HepG2 (cell line): Measurements from ENCODE around the gene DISP2. TPM values are rescaled to one million over a fixed set of nuclear protein-coding genes. Genes with fewer than 3 reads are reported as not detected.

Source experiments
- ARNT ChIP-seq: fragments of 450-650 bp; IDR thresholded peaks from 2 replicates; pipeline ENCODE4 v1.6.1; 2017
- EED ChIP-seq: sonication (generic); formaldehyde crosslinking; IDR thresholded peaks from 2 replicates; pipeline ENCODE4 v1.5.0; 2020; ENCODE audit warnings: mild to moderate bottlenecking, missing genetic modification reagents
- EP300 ChIP-seq, 3 experiments: sonication (generic) in 1 of 3; formaldehyde crosslinking in 1 of 3; IDR thresholded peaks; 2 replicates each; pipeline versions ENCODE4 v1.5.1 to v1.6.1; 2011 to 2020; ENCODE audit warnings: low read depth in 2 of 3, low read length in 2 of 3, borderline replicate concordance in 1 of 3, improper control_type of control experiment in 1 of 3, mild to moderate bottlenecking in 1 of 3, missing genetic modification reagents in 1 of 3, moderate library complexity in 1 of 3
- HDAC2 ChIP-seq: sonication (generic); formaldehyde crosslinking; IDR thresholded peaks from 2 replicates; pipeline ENCODE4 v1.4.0; 2020; ENCODE audit warnings: missing genetic modification reagents
- NFYC ChIP-seq: IDR thresholded peaks from 2 replicates; pipeline ENCODE4 v1.6.1; 2016; ENCODE audit warnings: missing genetic modification reagents, missing compliant biosample characterization
- ZBTB46 ChIP-seq: sonication (generic); formaldehyde crosslinking; IDR thresholded peaks from 2 replicates; pipeline ENCODE4 v1.4.0; 2020; ENCODE audit warnings: mild to moderate bottlenecking, missing genetic modification reagents, borderline replicate concordance
- ZNF160 ChIP-seq: sonication (generic); formaldehyde crosslinking; IDR thresholded peaks from 2 replicates; pipeline ENCODE4 v1.8.0; 2022; ENCODE audit warnings: mild to moderate bottlenecking, inconsistent platforms, missing genetic modification reagents
- ZNF232 ChIP-seq: sonication (generic); formaldehyde crosslinking; IDR thresholded peaks from 2 replicates; pipeline ENCODE4 v1.4.0; 2020; ENCODE audit warnings: missing genetic modification reagents, borderline replicate concordance
- polyA plus RNA-seq, 8 experiments: library from polyadenylated mRNA; depleted of rRNA in 3 of 8; stranded (reverse) in 7 of 8; unstranded in 1 of 8; fragments of >200 nt; fragmentation: Illumina TruSeq in 4 of 8; extraction: Trizol in 4 of 8; gene quantifications; 2 replicates each; pipeline versions ENCODE4 v1.2.1 to v1.2.3, GENCODE V29; 2011 to 2016; ENCODE audit warnings: low read depth in 4 of 8, missing spikeins in 1 of 8, mixed read lengths in 1 of 8; ENCODE audit not compliant: insufficient read depth in 1 of 8
- total RNA-seq, 5 experiments: library from RNA; depleted of rRNA; stranded (reverse); fragments of >200 nt; fragmentation: Illumina TruSeq; extraction: Trizol; gene quantifications; 2 replicates each; pipeline ENCODE4 v1.2.3, GENCODE V29; 2016; ENCODE audit warnings: low read depth in 1 of 5
- TF ChIP-seq, protein P1 (sequence below): sonication (generic); formaldehyde crosslinking; IDR thresholded peaks from 2 replicates; pipeline ENCODE4 v1.4.0; 2020; ENCODE audit warnings: missing genetic modification reagents
- TF ChIP-seq, protein P2 (sequence below), 2 experiments: fragments of 450-650 bp in 1 of 2; sonication (generic) in 1 of 2; formaldehyde crosslinking in 1 of 2; IDR thresholded peaks; 2 replicates each; pipeline versions ENCODE4 v1.6.1 to v1.8.0; 2016 to 2022; ENCODE audit warnings: antibody characterized with exemption in 1 of 2, mild to moderate bottlenecking in 1 of 2, missing genetic modification reagents in 1 of 2

Gene DISP2
- total and polyA plus RNA-seq, 2 of the 13 experiments (the other 11 are each of a cell fraction or from before 2014, with no cell fraction given) = 0.09 to 0.32 TPM

DNA sequence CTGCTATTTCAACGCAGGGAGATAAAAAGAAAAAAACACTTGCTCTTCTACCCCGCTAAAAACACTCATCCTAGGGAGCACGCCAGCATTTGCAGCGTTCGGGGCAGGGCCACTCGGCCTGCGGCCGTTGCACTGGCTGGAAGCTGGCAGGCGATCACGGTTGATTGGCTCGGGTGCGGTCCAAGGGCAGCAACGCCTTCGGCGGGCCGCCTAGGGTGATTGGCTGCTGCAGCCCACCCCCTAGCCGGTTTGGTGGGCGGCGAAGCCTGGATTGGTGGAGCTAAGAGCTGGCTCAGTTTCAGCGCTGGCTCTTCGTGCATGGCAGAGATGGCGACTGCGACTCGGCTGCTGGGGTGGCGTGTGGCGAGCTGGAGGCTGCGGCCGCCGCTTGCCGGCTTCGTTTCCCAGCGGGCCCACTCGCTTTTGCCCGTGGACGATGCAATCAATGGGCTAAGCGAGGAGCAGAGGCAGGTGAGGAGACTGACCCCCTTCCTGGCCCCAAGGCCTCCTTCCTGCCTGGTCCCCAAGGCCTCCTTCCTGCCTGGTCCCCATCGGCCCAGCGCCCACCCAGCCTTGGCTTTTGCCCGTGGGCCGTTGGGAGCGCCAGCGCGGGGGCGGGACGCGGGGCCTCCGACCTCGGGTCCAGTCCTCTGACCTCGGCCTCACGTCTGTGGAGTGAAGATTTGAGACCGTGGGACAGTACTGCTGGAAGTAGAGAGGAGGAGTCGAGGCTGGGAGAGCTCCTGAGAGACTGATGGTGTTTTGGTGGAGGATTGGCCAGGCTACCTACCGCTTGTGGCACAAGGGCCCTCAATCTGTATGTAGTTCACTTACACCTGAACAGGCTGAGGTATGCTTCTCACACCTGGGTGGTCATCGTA is 47.7 kb downstream of the DISP2 start, which contains the start of gene IVD (continued):
- TF ChIP-seq, protein P1, sequence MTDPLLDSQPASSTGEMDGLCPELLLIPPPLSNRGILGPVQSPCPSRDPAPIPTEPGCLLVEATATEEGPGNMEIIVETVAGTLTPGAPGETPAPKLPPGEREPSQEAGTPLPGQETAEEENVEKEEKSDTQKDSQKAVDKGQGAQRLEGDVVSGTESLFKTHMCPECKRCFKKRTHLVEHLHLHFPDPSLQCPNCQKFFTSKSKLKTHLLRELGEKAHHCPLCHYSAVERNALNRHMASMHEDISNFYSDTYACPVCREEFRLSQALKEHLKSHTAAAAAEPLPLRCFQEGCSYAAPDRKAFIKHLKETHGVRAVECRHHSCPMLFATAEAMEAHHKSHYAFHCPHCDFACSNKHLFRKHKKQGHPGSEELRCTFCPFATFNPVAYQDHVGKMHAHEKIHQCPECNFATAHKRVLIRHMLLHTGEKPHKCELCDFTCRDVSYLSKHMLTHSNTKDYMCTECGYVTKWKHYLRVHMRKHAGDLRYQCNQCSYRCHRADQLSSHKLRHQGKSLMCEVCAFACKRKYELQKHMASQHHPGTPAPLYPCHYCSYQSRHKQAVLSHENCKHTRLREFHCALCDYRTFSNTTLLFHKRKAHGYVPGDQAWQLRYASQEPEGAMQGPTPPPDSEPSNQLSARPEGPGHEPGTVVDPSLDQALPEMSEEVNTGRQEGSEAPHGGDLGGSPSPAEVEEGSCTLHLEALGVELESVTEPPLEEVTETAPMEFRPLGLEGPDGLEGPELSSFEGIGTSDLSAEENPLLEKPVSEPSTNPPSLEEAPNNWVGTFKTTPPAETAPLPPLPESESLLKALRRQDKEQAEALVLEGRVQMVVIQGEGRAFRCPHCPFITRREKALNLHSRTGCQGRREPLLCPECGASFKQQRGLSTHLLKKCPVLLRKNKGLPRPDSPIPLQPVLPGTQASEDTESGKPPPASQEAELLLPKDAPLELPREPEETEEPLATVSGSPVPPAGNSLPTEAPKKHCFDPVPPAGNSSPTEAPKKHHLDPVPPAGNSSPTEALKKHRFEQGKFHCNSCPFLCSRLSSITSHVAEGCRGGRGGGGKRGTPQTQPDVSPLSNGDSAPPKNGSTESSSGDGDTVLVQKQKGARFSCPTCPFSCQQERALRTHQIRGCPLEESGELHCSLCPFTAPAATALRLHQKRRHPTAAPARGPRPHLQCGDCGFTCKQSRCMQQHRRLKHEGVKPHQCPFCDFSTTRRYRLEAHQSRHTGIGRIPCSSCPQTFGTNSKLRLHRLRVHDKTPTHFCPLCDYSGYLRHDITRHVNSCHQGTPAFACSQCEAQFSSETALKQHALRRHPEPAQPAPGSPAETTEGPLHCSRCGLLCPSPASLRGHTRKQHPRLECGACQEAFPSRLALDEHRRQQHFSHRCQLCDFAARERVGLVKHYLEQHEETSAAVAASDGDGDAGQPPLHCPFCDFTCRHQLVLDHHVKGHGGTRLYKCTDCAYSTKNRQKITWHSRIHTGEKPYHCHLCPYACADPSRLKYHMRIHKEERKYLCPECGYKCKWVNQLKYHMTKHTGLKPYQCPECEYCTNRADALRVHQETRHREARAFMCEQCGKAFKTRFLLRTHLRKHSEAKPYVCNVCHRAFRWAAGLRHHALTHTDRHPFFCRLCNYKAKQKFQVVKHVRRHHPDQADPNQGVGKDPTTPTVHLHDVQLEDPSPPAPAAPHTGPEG (CRISPR knock-in tag) = no peak
- peak; percentile 55; the same call in 1 of the 2 replicates for TF ChIP-seq EED (CRISPR knock-in tag)
- no peak; the same call in 1 of the 2 replicates for TF ChIP-seq HDAC2
- TF ChIP-seq ZNF232 (CRISPR knock-in tag) = no peak
- TF ChIP-seq, protein P2, sequence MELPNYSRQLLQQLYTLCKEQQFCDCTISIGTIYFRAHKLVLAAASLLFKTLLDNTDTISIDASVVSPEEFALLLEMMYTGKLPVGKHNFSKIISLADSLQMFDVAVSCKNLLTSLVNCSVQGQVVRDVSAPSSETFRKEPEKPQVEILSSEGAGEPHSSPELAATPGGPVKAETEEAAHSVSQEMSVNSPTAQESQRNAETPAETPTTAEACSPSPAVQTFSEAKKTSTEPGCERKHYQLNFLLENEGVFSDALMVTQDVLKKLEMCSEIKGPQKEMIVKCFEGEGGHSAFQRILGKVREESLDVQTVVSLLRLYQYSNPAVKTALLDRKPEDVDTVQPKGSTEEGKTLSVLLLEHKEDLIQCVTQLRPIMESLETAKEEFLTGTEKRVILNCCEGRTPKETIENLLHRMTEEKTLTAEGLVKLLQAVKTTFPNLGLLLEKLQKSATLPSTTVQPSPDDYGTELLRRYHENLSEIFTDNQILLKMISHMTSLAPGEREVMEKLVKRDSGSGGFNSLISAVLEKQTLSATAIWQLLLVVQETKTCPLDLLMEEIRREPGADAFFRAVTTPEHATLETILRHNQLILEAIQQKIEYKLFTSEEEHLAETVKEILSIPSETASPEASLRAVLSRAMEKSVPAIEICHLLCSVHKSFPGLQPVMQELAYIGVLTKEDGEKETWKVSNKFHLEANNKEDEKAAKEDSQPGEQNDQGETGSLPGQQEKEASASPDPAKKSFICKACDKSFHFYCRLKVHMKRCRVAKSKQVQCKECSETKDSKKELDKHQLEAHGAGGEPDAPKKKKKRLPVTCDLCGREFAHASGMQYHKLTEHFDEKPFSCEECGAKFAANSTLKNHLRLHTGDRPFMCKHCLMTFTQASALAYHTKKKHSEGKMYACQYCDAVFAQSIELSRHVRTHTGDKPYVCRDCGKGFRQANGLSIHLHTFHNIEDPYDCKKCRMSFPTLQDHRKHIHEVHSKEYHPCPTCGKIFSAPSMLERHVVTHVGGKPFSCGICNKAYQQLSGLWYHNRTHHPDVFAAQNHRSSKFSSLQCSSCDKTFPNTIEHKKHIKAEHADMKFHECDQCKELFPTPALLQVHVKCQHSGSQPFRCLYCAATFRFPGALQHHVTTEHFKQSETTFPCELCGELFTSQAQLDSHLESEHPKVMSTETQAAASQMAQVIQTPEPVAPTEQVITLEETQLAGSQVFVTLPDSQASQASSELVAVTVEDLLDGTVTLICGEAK (IDR thresholded peaks at IDR 0.05) = no peak
- TF ChIP-seq, protein P2 (CRISPR knock-in tag; IDR thresholded peaks at IDR 0.05) = peak; percentile 50; the same call in 1 of the 2 replicates
- no peak for TF ChIP-seq ARNT
- no peak for TF ChIP-seq ZNF160 (CRISPR knock-in tag)
- peak; percentile 97 for TF ChIP-seq NFYC (CRISPR knock-in tag)
- TF ChIP-seq EP300 (IDR thresholded peaks at IDR 0.05; ENCODE audit: low read depth in 2 of 2, low read length in 2 of 2) = 0 out of 4 replicates have a peak, but pooled peaks of 1 of the 2 experiments have one; percentile 36
- TF ChIP-seq EP300 (CRISPR knock-in tag; IDR thresholded peaks at IDR 0.05; ENCODE audit: borderline replicate concordance) = no peak
- no peak for TF ChIP-seq ZBTB46
